ENCODE data around the gene GRN. TPM values are rescaled to one million over a fixed set of nuclear protein-coding genes. Genes with fewer than 3 reads are reported as not detected.

Gene GRN
- total and polyA plus RNA-seq, 2 donors (not counting 3 experiments of a cell fraction or from before 2014, with no cell fraction given), result 343 to 1,034 TPM

- Histone ChIP-seq H3K9me1 (replicated peaks; ENCODE audit: control insufficient read depth, extremely low read depth, insufficient read depth, low read length) (no peaks in the 10 kb centered on the region), H3K9ac (replicated peaks; ENCODE audit: extremely low read depth, insufficient read depth, low read length) (no peak overlapping the region), H3K9me3 (replicated peaks; ENCODE audit: control insufficient read depth, insufficient read depth, low read length) (no peaks in the 10 kb centered on the region), H3K27ac (ENCODE audit: insufficient read depth, low read depth, low read length) (no peak overlapping the region), H2AFZ (ENCODE audit: low read depth, low read length) (no peak overlapping the region), H3K36me3 (ENCODE audit: control insufficient read depth in 2 of 2, extremely low read depth in 1 of 2, insufficient read depth in 2 of 2, low read length in 2 of 2) (peaks cover 6 to 41% of the 10 kb centered on the region in 2 experiments), H3K4me2 (ENCODE audit: insufficient read depth, low read length) (no peak overlapping the region), H3K79me2 (ENCODE audit: control insufficient read depth, insufficient read depth, low read length) (peaks cover 2% of the 10 kb centered on the region), H4K20me1 (replicated peaks; ENCODE audit: control insufficient read depth, extremely low read depth, insufficient read depth, low read length) (no peaks in the 10 kb centered on the region), H3K4me1 (ENCODE audit: control insufficient read depth, extremely low read depth, insufficient read depth, low read length) (no peaks in the 10 kb centered on the region), H3K4me3 (replicated peaks in 1 of 3; ENCODE audit: insufficient read depth in 1 of 3, low read depth in 1 of 3, low read length in 3 of 3) (no peak overlapping the region), H3K27me3 (ENCODE audit: control insufficient read depth in 2 of 2, insufficient read depth in 2 of 2, low read length in 2 of 2) (no peaks in the 10 kb centered on the region)
- dilution Hi-C loops (cut with MboI; ENCODE audit: extremely low pct_ligation_motif_present, low sequenced_read_pairs) (no loop called here), intact Hi-C loops (cut with micrococcal nuclease) (loop anchor here (1.0 kb wide), 1 partner anchor 139 kb away; no protein-coding TSS in a partner anchor)
- BruUV-seq (replicated peaks), result no TSS peak
- CTCF ChIA-PET, result interaction anchor here (0.9 to 3.5 kb wide), 8 partner anchors 14 to 174 kb away, joined by 4 to 39 read pairs (median 8); partner anchors contain the start of gene FAM171A2
- TF ChIP-seq POLR2AphosphoS5 (IDR thresholded peaks at IDR 0.05; ENCODE audit: insufficient read depth, low read depth, low read length) (no peak), FOS (IDR thresholded peaks at IDR 0.05; ENCODE audit: borderline replicate concordance, insufficient read depth, low read length) (no peak), EZH2 (IDR thresholded peaks at IDR 0.05; ENCODE audit: borderline replicate concordance, low read depth, low read length, severe bottlenecking) (no peak), MYC (IDR thresholded peaks at IDR 0.05; ENCODE audit: low read depth, low read length) (no peak), GATA2 (IDR thresholded peaks at IDR 0.05; ENCODE audit: insufficient read depth, insufficient read length, low read depth, low read length) (no peak), MAX (IDR thresholded peaks at IDR 0.05; ENCODE audit: insufficient read depth, insufficient read length) (no peak), JUN (IDR thresholded peaks at IDR 0.05; ENCODE audit: borderline replicate concordance, insufficient read depth, insufficient read length, low read depth) (no peak), POLR2A (IDR thresholded peaks at IDR 0.05; ENCODE audit: low read depth, low read length) (no peak), CTCF (IDR thresholded peaks at IDR 0.05; ENCODE audit: extremely low read depth in 1 of 2, insufficient read depth in 1 of 2, low read depth in 1 of 2, low read length in 2 of 2) (no peak)
- POLR2A ChIA-PET, result interaction anchor here (0.6 kb wide), 1 partner anchor 14 kb away, joined by 3 read pairs; no protein-coding TSS in a partner anchor
- FAIRE-seq (no peak), DNase-seq (ENCODE audit: low read depth, low spot score) (no peak)
Measured at GRCh38 chr17:44349553-44350070, 4.5 kb downstream of the GRN start.

Data from endothelial cell of umbilical vein (primary cell).